HCT116 (cell line): ENCODE measurements around the gene NUP155. TPM values are rescaled to one million over a fixed set of nuclear protein-coding genes. Genes with fewer than 3 reads are reported as not detected.

ENCODE experiments used
- ATAC-seq: fragments of 200-7000 bp; cut with Tn5 transposase; 2 replicates; pipeline ENCODE4 v1.9.1; 2020; ENCODE audit warnings: mild to moderate bottlenecking, moderate library complexity
- BruUV-seq: library from RNA; stranded (reverse); fragments of 400-500 nt; replicated peaks from 2 replicates; lab custom pipeline; 2021; lab: Mats Ljungman, UMichigan
- CTCF ChIA-PET: fragments of 300-600 bp; sonication (Branson Sonifier 250); formaldehyde crosslinking; loops from one replicate; lab custom pipeline; 2021; ENCODE audit warnings: antibody characterized with exemption; lab: Charles Lee
- POLR2A ChIA-PET: fragments of 300-600, 350-600 bp; sonication (Branson Sonifier 250); formaldehyde crosslinking; loops from one replicate; lab custom pipeline; 2021; ENCODE audit warnings: antibody characterized with exemption; lab: Charles Lee
- RAD21 ChIA-PET, 2 experiments: fragments of 300-600 bp; sonication (Branson Sonifier 250); formaldehyde crosslinking; loops; one replicate each; lab custom pipeline; 2023; ENCODE audit warnings: low total read pairs in 2 of 2; ENCODE audit not compliant: uncharacterized antibody in 2 of 2, unreplicated experiment in 2 of 2, low non-redundant PET in 1 of 2; lab: Charles Lee
- DNase-seq: peaks from one replicate; pipeline ENCODE4 v3.0.0-alpha.2; 2010; ENCODE audit warnings: low read depth, low spot score
- H2AFZ ChIP-seq: fragments of 200-600 bp; shearing (Covaris generic), sonication (generic); 2 replicates; pipeline ENCODE4 v1.6.1; 2017; ENCODE audit warnings: low read depth, mixed run types, mixed read lengths, antibody characterized with exemption, low read length; ENCODE audit not compliant: poor library complexity, severe bottlenecking
- H3K27ac ChIP-seq: 2 replicates; pipeline ENCODE4 v1.5.1; 2012; ENCODE audit warnings: low read depth, low read length
- H3K27me3 ChIP-seq: fragments of 200-600 bp; sonication (generic); 2 replicates; pipeline ENCODE4 v1.6.1; 2016; ENCODE audit warnings: mixed run types, low read length, mixed read lengths; ENCODE audit not compliant: insufficient read depth
- H3K36me3 ChIP-seq, 2 experiments: fragments of 200-500 bp in 1 of 2; fragments of 200-600 bp in 1 of 2; sonication (Bioruptor generic) in 1 of 2; sonication (generic) in 1 of 2; 2 replicates each; pipeline versions ENCODE4 v1.5.1 to v1.6.1; 2014 to 2016; ENCODE audit warnings: low read length in 2 of 2, inconsistent platforms in 1 of 2, mixed read lengths in 1 of 2, mixed run types in 1 of 2; ENCODE audit not compliant: insufficient read depth in 2 of 2, control insufficient read depth in 1 of 2
- H3K4me1 ChIP-seq, 2 experiments: fragments of 200-600 bp in 1 of 2; sonication (generic) in 1 of 2; 2 replicates each; pipeline versions ENCODE4 v1.5.1 to v1.6.1; 2012 to 2017; ENCODE audit warnings: low read length in 2 of 2, inconsistent platforms in 1 of 2, mild to moderate bottlenecking in 1 of 2, mixed read lengths in 1 of 2, mixed run types in 1 of 2, moderate library complexity in 1 of 2; ENCODE audit not compliant: insufficient read depth in 2 of 2, control insufficient read depth in 1 of 2
- H3K4me2 ChIP-seq: fragments of 200-600 bp; sonication (generic); 2 replicates; pipeline ENCODE4 v1.6.1; 2017; ENCODE audit warnings: mixed run types, low read length, mixed read lengths
- H3K4me3 ChIP-seq, 2 experiments: fragments of 200-600 bp in 1 of 2; sonication (generic) in 1 of 2; replicated peaks in 1 of 2; 2 replicates each; pipeline ENCODE4 v1.5.1; 2011 to 2016; ENCODE audit warnings: low read length in 2 of 2, control low read depth in 1 of 2, low read depth in 1 of 2, mild to moderate bottlenecking in 1 of 2, mixed read lengths in 1 of 2, mixed run types in 1 of 2
- H3K79me2 ChIP-seq: fragments of 200-600 bp; sonication (generic); 2 replicates; pipeline ENCODE4 v1.6.1; 2017; ENCODE audit warnings: mild to moderate bottlenecking, mixed run types, low read length, moderate library complexity, mixed read lengths; ENCODE audit not compliant: insufficient read depth
- H3K9ac ChIP-seq: fragments of 200-600 bp; sonication (generic); 2 replicates; pipeline ENCODE4 v1.6.1; 2016; ENCODE audit warnings: low read length, mixed read lengths
- H3K9me2 ChIP-seq: fragments of 200-600 bp; sonication (generic), shearing (Covaris generic); 2 replicates; pipeline ENCODE4 v1.6.1; 2017; ENCODE audit warnings: mixed run types, mild to moderate bottlenecking, moderate library complexity; ENCODE audit not compliant: insufficient read depth
- H3K9me3 ChIP-seq, 2 experiments: fragments of 200-500 bp in 1 of 2; fragments of 200-600 bp in 1 of 2; sonication (Bioruptor generic) in 1 of 2; sonication (generic) in 1 of 2; 2 replicates each; pipeline ENCODE4 v1.6.1; 2014 to 2017; ENCODE audit warnings: low read length in 2 of 2, mixed read lengths in 2 of 2, inconsistent platforms in 1 of 2, low read depth in 1 of 2, mild to moderate bottlenecking in 1 of 2, mixed run types in 1 of 2, moderate library complexity in 1 of 2; ENCODE audit not compliant: control insufficient read depth in 1 of 2, insufficient read depth in 1 of 2
- H4K20me1 ChIP-seq: fragments of 200-600 bp; sonication (generic), shearing (Covaris generic); 2 replicates; pipeline ENCODE4 v1.6.1; 2017; ENCODE audit warnings: mixed run types, mild to moderate bottlenecking, moderate library complexity; ENCODE audit not compliant: insufficient read depth
- EGR1 ChIP-seq: IDR thresholded peaks from 2 replicates; pipeline ENCODE4 v1.6.1; 2012; ENCODE audit warnings: low read depth
- intact Hi-C: fragments of 100-400 bp; cut with micrococcal nuclease; formaldehyde crosslinking; loops from 2 replicates; pipeline ENCODE4 v1.10.0; 2022
- total RNA-seq: library from RNA; stranded (reverse); gene quantifications from one replicate; pipeline ENCODE4 v1.2.1, GENCODE V29; 2021; ENCODE audit not compliant: unreplicated experiment

Gene NUP155
- total RNA-seq, 1 experiment from 2014 or later: 80.9 TPM

DNA sequence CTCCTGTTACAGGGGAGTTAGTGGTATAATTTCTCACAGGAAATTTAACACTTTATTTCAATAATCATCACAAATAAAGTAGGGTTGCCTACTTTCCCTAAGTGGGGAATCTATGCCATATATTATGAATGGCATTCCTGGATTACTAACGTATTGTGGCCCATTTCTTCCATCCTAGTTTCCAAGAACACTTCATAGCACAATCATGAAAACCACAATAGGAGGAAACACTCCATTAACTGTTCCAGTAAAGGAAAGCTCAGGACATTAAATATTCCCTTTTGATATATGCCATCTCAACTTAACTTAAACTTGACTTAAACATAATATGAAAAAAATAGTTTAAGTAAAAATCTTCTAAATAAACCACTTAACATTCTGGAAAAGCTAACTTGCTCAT is 123.9 kb downstream of the NUP155 start:
- BruUV-seq: no TSS peak

More for the DNA sequence above, 123.9 kb downstream of the NUP155 start:
- TF ChIP-seq EGR1: no peak
- ChIA-PET CTCF (no interaction called here), POLR2A (no interaction called here), RAD21 (no interaction called here)
- H3K79me2 ChIP-seq: no peaks in the 10 kb centered on the region
- no peak overlapping the region for H3K4me3 ChIP-seq
- H3K4me2 ChIP-seq: no peak overlapping the region
- intact Hi-C loops: no loop called here
- H4K20me1 ChIP-seq: no peaks in the 10 kb centered on the region; the same call in 1 of the 2 replicates
- no peak overlapping the region for H3K27ac ChIP-seq
- H3K9ac ChIP-seq: no peak overlapping the region
- H3K36me3 ChIP-seq: no peaks in the 10 kb centered on the region
- no peaks in the 10 kb centered on the region for H3K27me3 ChIP-seq
- H3K9me2 ChIP-seq: no peaks in the 10 kb centered on the region
- no peak for ATAC-seq
- H2AFZ ChIP-seq: no peak overlapping the region
- DNase-seq: no peak
- peaks cover 4 to 13% of the 10 kb centered on the region in 2 experiments; a peak in 2 of 4 replicates for H3K4me1 ChIP-seq
- no peaks in the 10 kb centered on the region for H3K9me3 ChIP-seq

Other genes with a start within 250 kb of the NUP155 start
- gene CPLANE1, start 121.7 kb downstream of the NUP155 start, total RNA-seq: 3.5 TPM
- 31.1 TPM for gene WDR70, start 8.2 kb upstream of the NUP155 start, total RNA-seq